ENCODE measurements around the gene TMEM176B. TPM values are rescaled to one million over a fixed set of nuclear protein-coding genes. Genes with fewer than 3 reads are reported as not detected.
A peak's percentile ranks its signal among the peaks of the same experiment; 100 is the strongest.
"Not testable (repeated sequence)": the region's sequence is repeated elsewhere in the genome, so short reads cannot be mapped to it uniquely, and the experiment has no call there.

TMEM176B gene
- total RNA-seq, 3 donors from 2014 or later (not counting 1 experiment from before 2014, with no cell fraction given), result 4.0 TPM; not detected in 2

DNA sequence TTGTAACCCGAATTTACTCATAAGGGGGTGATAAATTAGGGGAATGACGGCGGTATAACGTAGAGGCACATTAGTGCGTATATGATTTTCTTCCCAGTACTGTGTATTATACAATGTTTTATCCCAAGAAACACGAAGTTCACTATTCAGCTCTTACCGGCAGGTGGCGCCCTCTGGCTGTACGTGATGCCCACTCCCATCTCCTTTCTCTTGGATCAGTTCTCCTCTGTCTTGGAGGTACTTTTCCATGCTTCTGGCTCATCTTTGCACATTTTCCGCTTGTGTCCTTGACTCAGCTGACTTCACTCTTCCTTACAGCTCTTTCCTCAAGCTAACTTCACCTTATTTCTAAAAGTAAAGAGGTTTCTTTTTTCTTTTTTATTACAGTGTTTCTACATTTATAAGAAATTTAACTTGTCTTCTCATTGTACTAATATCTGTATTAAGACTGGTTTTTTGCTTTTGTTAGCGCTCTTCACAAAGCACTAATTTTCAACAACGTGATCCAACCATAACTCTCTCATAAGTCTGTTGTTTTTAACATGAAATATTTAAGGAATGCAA lies 21.3 kb downstream of the TMEM176B start:
- Histone ChIP-seq H3K27ac (ENCODE audit: low read length) (no peak overlapping the region), H3K36me3 (ENCODE audit: control insufficient read depth, insufficient read depth, low read length) (no peaks in the 10 kb centered on the region), H3K4me3 (ENCODE audit: low read length) (no peak overlapping the region), H3K4me1 (ENCODE audit: control insufficient read depth, insufficient read depth, low read length) (no peaks in the 10 kb centered on the region), H3K9me3 (ENCODE audit: control insufficient read depth, insufficient read depth, low read length) (no peaks in the 10 kb centered on the region), H3K27me3 (ENCODE audit: control insufficient read depth, insufficient read depth, low read length) (no peaks in the 10 kb centered on the region)
- TF ChIP-seq, protein P1, sequence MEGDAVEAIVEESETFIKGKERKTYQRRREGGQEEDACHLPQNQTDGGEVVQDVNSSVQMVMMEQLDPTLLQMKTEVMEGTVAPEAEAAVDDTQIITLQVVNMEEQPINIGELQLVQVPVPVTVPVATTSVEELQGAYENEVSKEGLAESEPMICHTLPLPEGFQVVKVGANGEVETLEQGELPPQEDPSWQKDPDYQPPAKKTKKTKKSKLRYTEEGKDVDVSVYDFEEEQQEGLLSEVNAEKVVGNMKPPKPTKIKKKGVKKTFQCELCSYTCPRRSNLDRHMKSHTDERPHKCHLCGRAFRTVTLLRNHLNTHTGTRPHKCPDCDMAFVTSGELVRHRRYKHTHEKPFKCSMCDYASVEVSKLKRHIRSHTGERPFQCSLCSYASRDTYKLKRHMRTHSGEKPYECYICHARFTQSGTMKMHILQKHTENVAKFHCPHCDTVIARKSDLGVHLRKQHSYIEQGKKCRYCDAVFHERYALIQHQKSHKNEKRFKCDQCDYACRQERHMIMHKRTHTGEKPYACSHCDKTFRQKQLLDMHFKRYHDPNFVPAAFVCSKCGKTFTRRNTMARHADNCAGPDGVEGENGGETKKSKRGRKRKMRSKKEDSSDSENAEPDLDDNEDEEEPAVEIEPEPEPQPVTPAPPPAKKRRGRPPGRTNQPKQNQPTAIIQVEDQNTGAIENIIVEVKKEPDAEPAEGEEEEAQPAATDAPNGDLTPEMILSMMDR (IDR thresholded peaks at IDR 0.05), result peak; percentile 95
- no peak overlapping the region for H3K27ac Mint-ChIP-seq
- peaks cover 5% of the 10 kb centered on the region for H3K36me3 Mint-ChIP-seq
- peaks cover 5% of the 10 kb centered on the region in 2 donors for H3K4me1 Mint-ChIP-seq
- peak; percentile 71 to 75 (median 74) for ATAC-seq
- H3K9me3 Mint-ChIP-seq, result peaks cover 0 to 2% of the 10 kb centered on the region in 2 donors
- peaks cover 9 to 10% of the 10 kb centered on the region in 2 donors for H3K27me3 Mint-ChIP-seq (ENCODE audit: low read depth in 2 of 2)
- no peak overlapping the region for H3K4me3 Mint-ChIP-seq
- 3% methylated on average over 6 of the region's 12 CpGs for WGBS (ENCODE audit: insufficient coverage)
- intact Hi-C loops (cut with micrococcal nuclease), result no loop called here
- peak; percentile 60 to 80 for DNase-seq

DNA sequence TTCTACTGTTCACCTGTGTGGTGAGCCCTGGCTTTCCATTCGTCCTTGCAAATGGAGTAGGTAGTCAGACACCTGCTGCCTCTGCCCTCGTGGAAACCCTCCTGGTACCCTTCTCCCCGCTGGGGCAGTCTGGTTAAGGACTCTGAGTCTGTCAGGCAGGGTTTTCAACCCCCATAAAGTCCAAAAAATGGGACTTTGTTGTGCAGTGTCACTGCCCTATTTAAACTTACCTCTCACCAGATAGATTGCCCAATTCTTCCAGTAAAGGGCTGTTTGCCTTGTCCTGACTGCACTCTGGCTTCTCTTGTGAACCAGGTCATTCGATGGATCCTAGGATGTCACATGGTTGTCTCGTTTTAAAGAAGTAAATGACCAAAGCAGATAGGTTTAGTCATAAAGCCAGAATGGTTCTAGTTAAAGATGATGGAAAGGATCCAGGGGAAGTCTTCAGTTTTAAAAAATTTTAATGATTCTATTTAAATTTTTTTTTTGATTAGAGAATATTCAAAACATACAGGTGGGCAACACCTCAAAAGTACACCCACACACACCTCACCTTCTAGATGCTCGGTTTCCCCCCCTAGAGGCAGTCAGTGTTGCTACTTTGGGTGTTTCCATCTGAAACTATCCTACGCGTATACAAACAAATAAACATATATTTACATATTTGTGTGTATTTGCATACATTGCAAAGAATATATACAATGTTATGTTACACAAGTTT lies 22.0 kb downstream of the TMEM176B start:
- ATAC-seq (no peak), DNase-seq (no peak)
- H3K36me3 Mint-ChIP-seq, result peaks cover 11% of the 10 kb centered on the region

DNA sequence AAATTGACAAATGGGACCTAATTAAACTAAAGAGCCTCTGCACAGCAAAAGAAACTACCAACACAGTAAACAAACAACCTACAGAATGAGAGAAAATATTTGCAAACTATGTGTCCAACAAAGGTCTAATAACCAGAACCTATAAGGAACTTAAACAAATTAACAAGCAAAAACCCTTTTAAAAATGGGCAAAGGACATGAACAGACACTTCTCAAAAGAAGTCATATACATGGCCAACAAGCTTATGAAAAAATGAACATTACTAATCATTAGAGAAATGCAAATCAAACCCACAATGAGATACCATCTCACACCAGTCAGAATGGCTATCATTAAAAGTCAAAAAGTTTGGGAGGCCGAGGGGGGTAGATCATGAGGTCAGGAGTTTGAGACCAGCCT lies 26.0 kb downstream of the TMEM176B start:
- H3K9me3 Mint-ChIP-seq; H3K27me3 ChIP-seq (ENCODE audit: control insufficient read depth, insufficient read depth, low read length); ATAC-seq; DNase-seq; H3K27ac ChIP-seq (ENCODE audit: low read length); H3K4me1 ChIP-seq (ENCODE audit: control insufficient read depth, insufficient read depth, low read length); H3K27ac Mint-ChIP-seq; intact Hi-C loops (cut with micrococcal nuclease); H3K27me3 Mint-ChIP-seq (ENCODE audit: low read depth in 2 of 2); H3K4me3 Mint-ChIP-seq; H3K36me3 ChIP-seq (ENCODE audit: control insufficient read depth, insufficient read depth, low read length); H3K4me1 Mint-ChIP-seq; H3K9me3 ChIP-seq (ENCODE audit: control insufficient read depth, insufficient read depth, low read length); H3K4me3 ChIP-seq (ENCODE audit: low read length): not testable (repeated sequence)
- peaks cover 16% of the 10 kb centered on the region for H3K36me3 Mint-ChIP-seq
- no CpG with 5 or more reads among the region's 1 CpG for WGBS (ENCODE audit: insufficient coverage)

More for the DNA sequence above, 22.0 kb downstream of the TMEM176B start:
- Histone ChIP-seq H3K36me3 (ENCODE audit: control insufficient read depth, insufficient read depth, low read length) (no peaks in the 10 kb centered on the region), H3K27ac (ENCODE audit: low read length) (no peak overlapping the region), H3K4me3 (ENCODE audit: low read length) (no peak overlapping the region), H3K9me3 (ENCODE audit: control insufficient read depth, insufficient read depth, low read length) (no peaks in the 10 kb centered on the region), H3K27me3 (ENCODE audit: control insufficient read depth, insufficient read depth, low read length) (no peaks in the 10 kb centered on the region), H3K4me1 (ENCODE audit: control insufficient read depth, insufficient read depth, low read length) (no peaks in the 10 kb centered on the region)
- intact Hi-C loops (cut with micrococcal nuclease), result no loop called here
- 67% methylated on average over 6 of the region's 8 CpGs for WGBS (ENCODE audit: insufficient coverage)
- H3K4me3 Mint-ChIP-seq, result no peak overlapping the region
- TF ChIP-seq, protein P1 (IDR thresholded peaks at IDR 0.05), result no peak
- peaks cover 9 to 10% of the 10 kb centered on the region in 2 donors for H3K27me3 Mint-ChIP-seq (ENCODE audit: low read depth in 2 of 2)
- H3K27ac Mint-ChIP-seq, result no peak overlapping the region
- peaks cover 0 to 5% of the 10 kb centered on the region in 2 donors for H3K9me3 Mint-ChIP-seq
- H3K4me1 Mint-ChIP-seq, result peaks cover 5% of the 10 kb centered on the region in 2 donors

DNA sequence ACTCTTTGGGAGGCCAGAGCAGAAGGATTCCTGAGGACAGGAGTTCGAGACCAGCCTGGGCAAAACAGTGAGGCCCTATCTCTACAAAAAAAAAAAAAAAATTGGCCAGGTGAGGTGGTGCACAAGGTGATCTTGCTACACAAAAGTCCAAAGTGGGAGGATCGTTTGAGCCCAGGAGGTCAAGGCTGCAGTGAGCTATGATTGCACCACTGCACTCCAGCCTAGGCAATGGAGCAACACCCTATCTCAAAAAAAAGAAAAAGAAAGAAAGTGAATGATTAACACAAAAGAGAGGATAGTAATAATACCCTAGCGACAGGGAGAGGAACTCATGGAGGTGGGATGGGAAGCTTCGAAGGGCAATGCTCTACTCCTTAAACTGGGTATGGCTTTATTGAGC lies 30.4 kb downstream of the TMEM176B start:
- Histone ChIP-seq H3K9me3 (ENCODE audit: control insufficient read depth, insufficient read depth, low read length) (no peaks in the 10 kb centered on the region), H3K4me3 (ENCODE audit: low read length) (no peak overlapping the region), H3K4me1 (ENCODE audit: control insufficient read depth, insufficient read depth, low read length) (no peaks in the 10 kb centered on the region), H3K27me3 (ENCODE audit: control insufficient read depth, insufficient read depth, low read length) (no peaks in the 10 kb centered on the region), H3K36me3 (ENCODE audit: control insufficient read depth, insufficient read depth, low read length) (no peaks in the 10 kb centered on the region), H3K27ac (ENCODE audit: low read length) (no peak overlapping the region)
- peaks cover 16% of the 10 kb centered on the region for H3K36me3 Mint-ChIP-seq
- 85% methylated on average over 3 of the region's 4 CpGs for WGBS (ENCODE audit: insufficient coverage)
- no peaks in the 10 kb centered on the region for H3K4me1 Mint-ChIP-seq
- H3K9me3 Mint-ChIP-seq, result peaks cover 0 to 5% of the 10 kb centered on the region in 2 donors
- TF ChIP-seq, protein P1 (IDR thresholded peaks at IDR 0.05), result no peak
- H3K27me3 Mint-ChIP-seq (ENCODE audit: low read depth in 2 of 2), result peaks cover 0 to 8% of the 10 kb centered on the region in 2 donors
- H3K27ac Mint-ChIP-seq, result no peak overlapping the region
- DNase-seq (no peak), ATAC-seq (no peak)
- intact Hi-C loops (cut with micrococcal nuclease), result no loop called here
- H3K4me3 Mint-ChIP-seq, result no peak overlapping the region
